ENCODE results near the gene WNT3.

- TF ChIP-seq EZH2 (IDR thresholded peaks at IDR 0.05; ENCODE audit: borderline replicate concordance, low read length) (no peak), CTCF (conservative IDR thresholded peaks at IDR 0.05 in 1 of 2, IDR thresholded peaks at IDR 0.05 in 1 of 2; ENCODE audit: extremely low read depth in 1 of 2, insufficient read depth in 1 of 2, low read depth in 1 of 2, low read length in 2 of 2) (no peak)
These were observed 637 bp downstream of the WNT3 start for GRCh38 chr17:46817901-46818209.

Measured in mammary epithelial cell (primary cell).